IPS DF 4.7 (cell line): ENCODE measurements around the gene DHODH.
A peak's percentile ranks its signal among the peaks of the same experiment; 100 is the strongest.
"Not testable (repeated sequence)": the region's sequence is repeated elsewhere in the genome, so short reads cannot be mapped to it uniquely, and the experiment has no call there.

Experiments
- DNase-seq: peaks from one replicate; pipeline ENCODE4 v3.0.0-alpha.2; 2013; ENCODE audit warnings: low spot score; ENCODE audit errors: extremely low read depth

DHODH gene

DNA sequence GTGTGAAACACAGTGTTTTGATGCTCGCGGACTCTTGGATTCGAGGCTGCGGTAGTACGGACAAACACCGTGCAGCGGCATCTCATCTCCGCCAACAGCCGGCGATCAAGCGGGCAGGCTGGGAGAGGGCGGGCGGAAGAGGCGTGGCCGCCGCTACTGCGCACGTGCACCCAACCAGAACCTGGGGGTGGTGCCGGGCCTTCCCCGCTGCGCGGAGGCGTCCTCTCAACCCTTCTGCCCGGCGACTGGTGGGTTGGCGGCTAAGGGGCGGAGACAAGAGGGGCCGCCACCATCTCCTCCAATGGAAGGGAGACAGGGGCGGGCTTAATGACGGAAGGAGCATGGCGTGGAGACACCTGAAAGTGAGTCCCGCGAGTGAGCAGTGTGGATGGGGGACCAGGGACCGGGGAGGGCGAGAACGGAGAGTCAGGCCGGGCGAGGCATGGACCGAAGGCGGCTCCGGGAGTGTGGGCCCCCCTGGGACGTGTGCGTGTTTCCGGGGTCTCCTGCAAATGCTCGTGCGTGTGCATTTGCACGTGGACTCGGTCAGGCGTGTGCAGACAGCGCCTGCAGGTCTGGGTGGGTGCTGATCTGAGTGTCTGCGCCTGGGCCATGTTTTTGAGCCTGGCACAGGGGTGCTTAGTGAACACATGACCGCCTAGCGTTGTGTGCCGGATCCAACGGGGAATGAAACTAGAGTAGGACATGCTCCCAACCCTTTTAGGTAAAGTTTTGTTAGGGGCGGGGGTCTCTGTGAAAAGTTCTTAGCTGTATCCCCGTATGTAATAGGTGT, at the start of gene DHODH:
Gene DHODH (plus strand): TSS at position 321 of the 793 bp plus-strand sequence. CDS start 21 bp downstream, at position 342.
- peak; percentile 91 for DNase-seq

DNA sequence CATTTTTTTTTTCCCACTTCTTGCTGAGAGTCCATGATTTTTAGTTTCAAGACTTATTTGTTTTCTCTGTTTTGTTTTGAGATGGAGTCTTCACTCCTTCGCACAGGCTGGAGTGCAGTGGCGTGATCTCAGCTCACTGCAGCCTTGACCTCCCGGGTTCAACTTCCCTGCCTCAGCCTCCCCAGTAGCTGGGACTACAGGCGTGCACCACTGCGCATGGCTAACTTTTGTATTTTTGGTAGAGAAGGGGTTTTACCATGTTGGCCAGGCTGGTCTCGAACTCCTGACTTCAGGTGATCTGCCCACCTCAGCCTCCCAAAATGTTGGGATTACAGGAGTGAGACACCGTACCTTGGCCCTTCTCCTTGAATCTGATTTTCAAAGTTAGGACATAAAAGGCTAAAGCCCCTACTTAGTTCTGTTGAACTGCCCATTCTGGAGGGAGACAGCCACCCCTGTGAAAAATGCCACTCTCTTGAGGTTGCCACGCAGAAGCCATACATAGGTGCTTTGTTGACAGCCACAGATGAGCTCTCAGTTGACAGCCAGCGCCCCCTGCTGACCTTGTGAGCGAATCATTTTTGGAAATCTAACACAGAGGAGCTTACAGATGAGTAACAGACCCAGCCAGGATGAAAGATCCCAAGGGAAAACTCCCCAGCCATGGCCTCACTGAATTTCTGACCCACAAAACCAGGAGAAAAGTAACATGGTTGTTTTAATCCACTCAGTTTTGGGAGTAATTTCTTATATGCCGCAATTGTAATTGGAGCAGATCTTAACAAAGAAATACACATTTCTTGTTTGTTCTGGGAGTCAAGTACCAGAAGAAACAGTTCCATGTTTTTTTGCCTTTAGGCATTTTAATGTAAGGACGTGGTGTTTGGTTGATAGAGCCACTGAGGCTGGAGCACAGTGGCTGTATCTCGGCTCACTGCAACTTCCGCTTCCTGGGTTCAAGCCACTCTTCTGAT, 47.2 kb upstream of the DHODH start:
- DNase-seq = peak; percentile 33

DNA sequence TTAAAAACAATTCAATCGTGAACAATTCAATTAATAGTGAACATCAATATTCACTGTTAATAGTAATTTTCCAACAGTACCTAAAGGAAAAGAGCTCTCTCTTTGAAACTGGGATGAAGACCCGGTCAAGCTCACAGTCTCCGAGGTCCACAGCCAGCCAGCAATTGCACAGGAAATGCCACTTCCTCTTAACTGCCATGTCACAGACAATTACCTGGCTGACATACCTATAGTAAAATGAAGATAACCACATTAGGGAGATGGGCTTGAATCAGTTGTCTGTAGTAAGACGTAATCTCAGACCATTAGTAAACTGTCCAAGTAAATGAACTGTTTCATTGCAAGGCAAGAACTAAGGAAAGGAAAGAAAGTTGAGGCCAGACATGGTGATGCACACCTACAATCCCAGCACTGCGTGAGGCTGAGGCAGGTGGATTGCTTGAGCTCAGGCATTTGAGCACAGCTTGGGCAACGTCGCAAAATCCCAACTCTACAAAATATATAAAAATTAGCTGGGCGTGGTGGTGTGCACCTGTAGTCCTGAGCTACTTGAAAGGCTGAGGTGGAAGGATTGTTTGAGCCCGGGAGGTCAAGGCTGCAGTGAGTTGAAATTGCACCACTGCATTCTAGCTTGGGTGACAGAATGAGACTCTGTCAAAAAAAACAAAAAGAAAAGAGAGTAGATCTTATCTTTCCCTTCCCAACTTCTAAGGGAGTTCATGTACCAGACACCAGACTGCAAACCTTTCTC, 45.2 kb upstream of the DHODH start:
- DNase-seq = no peak

DNA sequence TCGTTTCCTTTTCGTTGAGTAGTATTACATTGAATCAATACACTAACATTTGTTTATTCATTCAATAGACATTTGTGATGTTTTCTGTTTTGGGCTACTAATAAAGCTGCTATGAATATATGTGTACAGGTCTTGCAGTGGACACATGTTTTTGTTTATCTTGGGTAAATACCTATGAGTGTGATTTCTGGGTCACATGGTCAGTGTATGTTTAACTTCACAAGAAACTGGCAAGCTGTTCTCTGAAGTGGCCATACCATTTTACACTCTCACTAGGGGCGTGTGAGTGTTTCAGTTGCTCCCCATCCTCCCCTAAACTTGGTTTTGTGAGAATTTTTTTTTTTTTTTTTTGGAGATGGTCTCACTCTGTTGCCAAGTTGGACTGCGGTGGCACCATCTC, 43.3 kb upstream of the DHODH start:
- DNase-seq = no peak

DNA sequence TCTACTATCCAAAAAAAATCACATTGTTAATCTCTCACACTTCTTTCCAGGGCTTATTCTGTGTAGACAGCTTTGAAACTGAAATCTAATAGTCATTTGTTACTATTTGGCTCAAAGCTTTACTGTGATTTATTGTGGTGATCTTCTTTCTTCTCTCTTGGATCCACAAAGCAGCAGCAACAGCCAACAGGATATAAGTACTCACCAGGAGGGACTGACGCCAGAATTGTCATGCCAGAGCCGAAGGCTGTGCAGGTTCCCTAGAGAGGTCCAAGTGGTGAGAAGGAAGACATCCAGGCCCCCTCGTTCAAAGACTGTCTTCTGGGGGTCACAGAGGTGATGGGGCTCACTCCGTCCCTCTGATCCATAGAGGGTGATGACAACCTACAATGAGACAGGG, 41.6 kb upstream of the DHODH start:
- no peak for DNase-seq

DNA sequence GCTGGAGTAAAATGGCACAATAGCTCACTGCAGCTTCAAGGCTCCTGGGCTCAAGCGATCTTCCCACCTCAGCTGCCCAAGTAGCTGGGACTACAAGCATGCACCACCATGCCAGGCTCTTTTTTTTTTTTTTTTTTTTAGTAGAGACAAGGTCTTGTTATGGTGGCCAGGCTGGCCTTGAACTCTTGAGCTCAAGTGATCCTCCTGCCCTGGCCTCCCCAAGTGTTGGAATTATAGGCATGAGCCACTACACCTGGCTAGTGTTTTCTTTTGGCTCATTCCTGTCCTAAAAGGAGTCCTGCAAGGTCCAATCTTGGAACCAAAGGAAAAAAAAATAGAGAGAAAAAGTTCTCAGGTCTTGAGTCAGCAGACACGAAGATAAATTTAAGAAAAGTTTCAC, 39.2 kb upstream of the DHODH start:
- DNase-seq = no peak

DNA sequence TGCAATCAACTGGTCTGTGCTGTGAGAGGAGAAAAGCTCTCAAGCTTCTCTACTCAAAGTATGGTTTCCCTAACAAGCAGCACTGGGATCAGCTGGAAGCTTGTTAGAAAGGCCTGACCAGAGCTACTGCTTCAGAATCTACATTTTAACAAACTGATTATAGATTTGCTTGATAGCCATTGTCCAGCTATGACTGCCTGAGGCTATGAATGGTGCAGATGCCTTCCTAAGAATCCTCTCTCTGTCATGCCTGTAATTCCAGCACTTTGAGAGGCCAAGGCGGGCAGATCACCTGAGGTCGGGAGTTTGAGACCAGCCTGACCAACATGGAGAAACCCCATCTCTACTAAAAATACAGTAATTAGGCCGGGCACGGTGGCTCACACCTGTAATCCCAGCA, 37.0 kb upstream of the DHODH start:
- DNase-seq = no peak

DNA sequence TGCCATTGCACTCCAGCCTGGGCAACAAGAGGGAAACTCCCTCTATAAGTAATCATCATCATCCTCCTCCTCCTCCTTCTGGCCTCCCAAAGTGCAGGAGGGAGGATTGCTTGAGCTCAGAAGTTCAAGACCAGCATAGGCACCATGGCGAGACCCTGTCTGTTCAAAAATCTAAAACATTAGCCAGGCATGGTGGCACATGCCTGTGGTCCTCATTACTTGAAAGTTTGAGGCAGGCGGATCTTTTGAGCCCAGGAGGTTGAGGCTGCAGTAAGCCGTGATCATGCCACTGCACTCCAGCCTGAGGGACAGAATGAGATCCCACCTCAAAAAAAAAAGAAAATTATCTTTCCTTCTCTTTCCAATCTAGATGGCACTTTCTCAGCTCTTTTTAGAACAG, 36.2 kb upstream of the DHODH start:
- no peak for DNase-seq

DNA sequence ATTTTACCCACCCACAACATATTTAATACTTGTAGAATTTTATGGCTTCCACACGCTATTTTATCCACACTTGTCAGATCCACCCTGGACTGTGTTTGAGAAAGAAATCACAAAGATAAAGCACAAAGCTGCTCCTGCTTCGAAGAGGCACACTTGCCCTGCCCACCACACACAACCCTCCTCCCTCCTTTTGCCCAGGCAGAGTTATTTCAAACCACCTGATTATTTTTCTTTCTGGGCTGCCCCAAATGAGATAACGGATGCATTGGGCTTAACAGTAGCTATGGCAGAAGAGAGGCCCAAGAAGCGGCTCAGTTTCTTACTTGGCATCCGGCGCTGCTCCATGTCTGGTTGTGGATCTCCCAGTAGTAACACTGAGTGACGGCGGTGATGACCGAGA, 35.5 kb upstream of the DHODH start:
- DNase-seq = no peak

DNA sequence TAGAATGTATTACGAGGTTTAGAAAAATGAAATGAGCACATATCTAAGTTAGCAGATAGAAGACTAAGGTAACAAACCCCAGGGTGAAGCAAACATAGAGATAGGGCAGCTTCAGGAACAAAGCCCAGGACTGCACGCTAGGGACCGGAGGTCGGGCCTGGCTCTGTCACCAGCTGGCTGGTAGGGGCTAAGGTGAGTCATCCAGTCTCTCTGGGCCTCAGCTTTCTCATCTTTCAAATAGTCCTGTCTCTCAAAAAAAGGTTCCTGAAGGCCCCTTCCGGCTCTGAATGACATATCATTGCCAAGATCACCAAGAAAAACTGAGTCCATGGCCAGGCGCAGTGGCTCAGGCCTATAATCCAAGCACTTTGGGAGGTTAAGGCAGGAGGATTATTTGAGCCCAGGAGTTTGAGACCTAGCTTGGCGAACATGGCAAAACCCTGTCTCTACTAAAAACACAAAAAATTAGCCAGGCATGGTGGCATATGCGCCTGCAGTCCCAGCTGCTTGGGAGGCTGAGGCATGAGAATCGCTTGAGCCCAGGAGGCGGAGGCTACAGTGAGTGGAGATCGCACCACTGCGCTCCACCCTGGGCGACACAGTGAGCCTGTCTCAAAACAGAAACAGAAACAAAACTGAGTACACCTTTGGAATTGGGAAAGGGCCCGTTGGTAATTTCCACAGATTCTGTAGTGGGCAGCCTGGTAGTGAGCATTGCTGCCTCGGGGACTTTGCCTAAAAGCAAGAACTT, 34.3 kb upstream of the DHODH start:
- no peak for DNase-seq

DNA sequence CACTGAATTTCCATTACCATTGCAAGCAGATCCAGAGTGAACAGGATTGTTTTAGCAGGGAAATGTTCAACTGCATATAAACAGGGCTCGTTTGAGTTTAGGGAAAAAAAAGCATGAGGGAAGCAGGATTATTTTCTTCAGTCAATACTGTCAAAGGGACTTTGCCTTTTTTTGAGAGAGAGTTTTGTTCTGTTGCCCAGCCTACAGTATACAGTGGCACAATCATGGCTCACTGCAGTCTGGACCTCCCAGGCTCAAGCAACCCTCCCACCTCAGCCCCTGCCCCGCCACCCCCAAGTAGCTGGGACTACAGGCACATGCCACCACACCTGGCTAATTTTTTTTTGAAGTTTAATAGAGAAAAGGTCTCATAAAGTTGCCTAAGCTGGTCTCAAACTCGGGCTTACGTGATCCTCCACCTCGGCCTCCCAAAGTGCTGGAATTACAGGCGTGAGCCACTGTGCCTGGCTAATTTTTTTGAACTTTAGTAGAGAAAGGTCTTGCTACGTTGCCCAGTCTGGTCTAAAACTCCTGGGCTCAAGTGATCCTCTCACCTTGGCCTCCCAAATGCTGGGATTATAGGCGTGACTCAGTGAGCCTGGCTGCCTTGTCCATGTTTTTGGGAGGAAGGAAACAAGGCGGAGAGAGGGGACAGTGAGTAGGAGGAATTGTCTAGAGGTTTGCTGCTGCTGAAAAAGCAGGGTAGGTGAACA, 23.1 kb upstream of the DHODH start:
- no peak for DNase-seq

DNA sequence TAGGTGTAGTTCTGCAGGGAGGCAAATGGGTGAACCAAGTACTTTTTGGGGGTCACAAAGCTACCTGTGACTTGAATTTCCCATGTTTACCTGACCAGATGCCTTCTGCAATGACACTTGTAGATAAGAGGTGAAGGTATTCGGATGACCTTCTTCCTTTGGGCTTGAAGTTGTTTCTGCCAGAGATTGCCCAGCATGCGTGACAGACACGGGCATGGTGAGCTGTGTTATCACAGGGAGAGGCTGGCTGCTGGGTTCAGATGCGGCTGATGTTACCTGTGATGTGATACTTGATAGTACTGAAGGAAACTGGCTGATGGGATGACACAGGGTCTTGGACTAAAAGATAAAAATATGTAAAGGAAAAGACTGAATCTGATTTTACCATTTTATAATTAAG, 22.4 kb upstream of the DHODH start:
- no peak for DNase-seq

DNA sequence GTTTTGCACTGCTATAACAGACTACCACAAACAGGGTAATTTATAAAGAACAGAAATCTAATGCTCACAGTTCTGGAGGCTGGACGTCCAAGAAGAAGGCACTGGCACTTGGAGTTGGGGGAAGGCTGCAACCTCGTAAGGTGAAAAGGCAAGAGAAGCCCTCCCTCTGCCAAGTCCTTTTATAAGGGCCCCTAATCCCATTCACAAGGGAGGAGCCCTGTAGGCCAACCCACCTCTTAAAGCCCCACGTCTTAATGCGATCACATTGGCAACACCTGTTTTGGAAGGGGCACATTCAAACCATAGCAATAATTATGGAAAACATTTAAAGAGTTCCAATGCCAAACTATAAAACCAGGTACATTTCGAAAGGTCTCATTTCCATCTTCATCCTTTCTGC, 13.5 kb upstream of the DHODH start:
- DNase-seq = no peak

DNA sequence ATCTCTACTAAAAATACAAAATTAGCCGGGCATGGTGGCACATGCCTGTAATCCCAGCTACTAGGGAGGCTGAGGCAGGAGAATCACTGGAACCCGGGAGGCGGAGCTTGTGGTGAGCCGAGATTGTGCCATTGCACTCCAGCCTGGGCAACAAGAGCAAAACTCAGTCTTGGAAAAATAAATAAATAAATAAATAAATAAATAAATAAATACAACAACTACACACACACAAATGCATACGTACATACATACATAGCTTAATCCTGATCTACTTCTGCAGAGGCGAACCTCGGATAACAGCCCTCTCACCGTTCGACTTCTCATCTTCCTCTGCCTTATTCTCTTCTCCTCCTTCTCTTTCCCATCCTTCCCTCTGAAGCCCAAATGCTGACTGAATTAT, 11.0 kb upstream of the DHODH start:
- DNase-seq = not testable (repeated sequence)

DNA sequence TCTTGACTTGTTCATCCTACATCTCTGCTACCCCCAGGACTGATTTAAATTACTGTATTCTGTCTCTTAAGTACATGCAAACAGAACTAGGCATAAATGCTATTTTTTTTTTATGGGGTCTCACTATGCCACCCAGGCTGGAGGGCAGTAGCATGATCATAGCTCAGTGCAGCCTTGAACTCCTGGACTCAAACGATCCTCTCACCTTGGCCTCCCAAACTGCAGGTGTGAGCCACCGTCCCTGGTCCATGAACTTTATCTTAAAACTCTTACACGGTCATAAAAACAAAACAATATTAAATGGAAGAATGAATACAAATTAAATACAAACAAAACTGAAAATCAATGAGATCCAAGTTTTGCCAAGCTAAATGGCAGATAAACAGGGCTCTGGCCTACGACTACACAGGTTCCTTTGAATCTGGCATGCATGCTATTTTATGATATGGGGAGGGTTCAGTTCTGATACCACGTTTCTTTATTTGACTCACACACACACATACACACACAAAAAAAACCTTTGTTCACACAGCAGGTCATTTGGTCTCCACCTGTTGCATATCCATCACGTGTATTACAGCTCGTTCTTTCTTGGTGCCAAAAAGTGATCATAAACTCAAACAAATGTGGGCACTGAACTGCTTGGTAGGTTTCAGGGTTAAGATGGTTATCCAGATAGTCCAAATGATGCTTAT, 7.2 kb upstream of the DHODH start:
- no peak for DNase-seq

DNA sequence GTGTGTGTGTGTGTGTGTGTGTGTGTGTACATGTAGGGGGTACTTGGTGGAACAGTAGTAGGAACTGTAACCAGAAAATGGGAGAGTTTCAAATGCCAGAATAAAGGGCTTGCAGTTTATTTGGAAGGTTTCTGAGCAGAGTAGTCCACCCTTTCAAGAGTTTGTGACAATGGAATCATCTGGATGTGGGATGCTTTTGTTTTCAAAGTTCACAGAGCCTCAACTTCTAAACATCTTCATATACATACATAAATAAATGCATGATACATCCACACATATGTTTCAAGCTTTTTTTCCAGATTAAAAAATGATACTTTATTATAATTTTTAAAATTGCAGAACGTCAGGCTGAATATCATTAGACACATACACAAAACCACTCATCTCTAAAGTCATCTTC, 5.9 kb upstream of the DHODH start:
- no peak for DNase-seq

DNA sequence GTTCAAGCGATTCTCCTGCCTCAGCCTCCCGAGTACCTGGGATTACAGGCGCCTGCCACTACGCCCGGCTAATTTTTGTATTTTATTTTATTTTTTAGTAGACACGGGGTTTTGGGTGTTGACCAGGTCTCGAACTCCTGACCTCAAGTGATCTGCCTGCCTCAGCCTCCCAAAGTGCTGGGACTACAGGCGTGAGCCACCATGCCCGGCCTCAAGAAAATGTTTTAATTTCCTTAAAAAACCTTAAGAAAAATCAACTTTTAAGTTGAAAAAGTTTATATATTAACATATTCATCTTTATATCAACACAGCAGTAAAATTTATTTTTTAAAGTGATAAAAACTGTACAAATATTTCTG, 500 bp upstream of the DHODH start:
- DNase-seq = not testable (repeated sequence)

DNA sequence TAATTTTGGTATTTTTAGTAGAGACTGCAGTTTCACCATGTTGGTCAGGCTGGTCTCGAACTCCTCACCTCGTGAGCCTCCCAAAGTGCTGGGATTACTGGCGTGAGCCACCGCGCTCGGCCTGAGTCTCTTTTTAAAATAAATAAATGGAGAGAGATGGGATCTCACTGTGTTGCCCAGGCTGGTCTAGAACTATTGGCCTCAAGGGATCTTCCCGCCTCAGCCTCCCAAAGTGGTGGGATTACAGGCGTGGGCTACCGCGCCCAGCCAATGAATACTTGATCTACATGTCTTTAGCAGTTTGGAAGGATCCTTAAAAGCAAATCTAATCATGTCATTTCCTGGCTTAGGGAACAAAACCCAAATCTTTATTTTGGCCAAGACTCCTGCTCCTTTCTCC, 1.2 kb downstream of the DHODH start:
- DNase-seq = no peak

DNA sequence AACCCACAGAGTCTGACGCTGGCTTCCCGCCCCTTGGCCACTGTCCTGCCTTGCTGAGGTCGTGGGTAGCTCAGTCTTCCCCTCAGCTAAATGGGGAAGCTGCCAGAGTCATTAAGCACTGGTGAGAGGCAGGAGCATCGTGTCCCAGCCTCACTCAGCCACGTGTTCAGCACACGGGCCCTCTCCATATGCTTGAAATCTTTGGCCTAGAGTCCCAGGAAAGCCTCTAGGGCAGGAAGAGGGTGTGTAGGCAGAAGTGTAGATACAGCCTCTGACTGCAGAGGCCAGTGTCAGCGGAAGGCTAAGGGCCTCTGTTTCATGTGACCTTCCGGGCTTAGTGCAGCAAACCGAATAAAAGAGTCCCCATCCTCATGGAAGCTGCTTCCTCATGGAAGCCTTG, 4.1 kb downstream of the DHODH start:
- no peak for DNase-seq

DNA sequence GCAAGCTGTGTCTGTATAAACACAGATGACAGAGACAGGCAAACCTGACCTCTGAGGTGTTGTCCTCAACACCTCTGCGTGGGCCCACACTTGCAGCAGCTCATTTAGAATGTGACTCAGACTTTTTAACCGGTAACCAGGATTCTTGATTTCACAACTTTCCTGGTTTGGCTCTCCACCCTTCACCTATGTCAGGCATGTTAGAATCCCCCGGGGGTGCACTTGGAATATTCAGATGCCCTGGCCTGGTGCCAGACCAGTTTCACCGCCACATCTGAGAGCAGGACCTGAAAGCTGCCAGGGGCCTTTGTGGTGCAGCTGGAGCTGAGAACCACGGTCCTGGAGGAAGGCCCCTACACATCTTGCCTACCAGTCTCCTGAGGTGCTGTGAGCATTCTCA, 4.8 kb downstream of the DHODH start:
- no peak for DNase-seq
